IMR-90 (cell line): ENCODE measurements around the gene VSTM2A. TPM values are rescaled to one million over a fixed set of nuclear protein-coding genes. Genes with fewer than 3 reads are reported as not detected.

Experiments
- ATAC-seq: fragments of 200-7000 bp; cut with Tn5 transposase; 2 replicates; pipeline ENCODE4 v1.9.1; 2020; ENCODE audit warnings: low read depth, mild to moderate bottlenecking, moderate library complexity
- BruUV-seq: library from RNA; stranded (reverse); fragments of 400-500 nt; replicated peaks from 2 replicates; lab custom pipeline; 2021; lab: Mats Ljungman, UMichigan
- CTCF ChIA-PET: fragments of 300-600 bp; formaldehyde crosslinking; extraction: SDS; loops from one replicate; lab custom pipeline; 2021; ENCODE audit warnings: antibody characterized with exemption; lab: Yijun Ruan, JAX
- POLR2A ChIA-PET: fragments of 300-600 bp; sonication (Branson Sonifier 250); formaldehyde crosslinking; loops from one replicate; lab custom pipeline; 2022; ENCODE audit warnings: antibody characterized with exemption; ENCODE audit not compliant: unreplicated experiment; lab: Charles Lee
- DNase-seq: peaks from one replicate; pipeline ENCODE4 v3.0.0; 2013
- H2AFZ ChIP-seq: replicated peaks from 2 replicates; pipeline ENCODE3; 2013; ENCODE audit warnings: low read length, mild to moderate bottlenecking; ENCODE audit not compliant: poor library complexity
- H2AK5ac ChIP-seq: 2 replicates; pipeline ENCODE4 v1.6.1; 2013; ENCODE audit warnings: low read depth, low read length, inconsistent platforms
- H2AK9ac ChIP-seq: replicated peaks from 2 replicates; pipeline ENCODE3; 2013; ENCODE audit warnings: mild to moderate bottlenecking, low read depth, low read length, moderate library complexity; ENCODE audit not compliant: poor library complexity
- H2BK120ac ChIP-seq: 2 replicates; pipeline ENCODE4 v1.6.1; 2013; ENCODE audit warnings: low read depth, low read length, inconsistent platforms
- H2BK15ac ChIP-seq: 3 replicates; pipeline ENCODE4 v1.6.1; 2013; ENCODE audit warnings: low read depth, low read length, inconsistent platforms
- H2BK20ac ChIP-seq: 2 replicates; pipeline ENCODE4 v1.6.1; 2013; ENCODE audit warnings: low read depth, mild to moderate bottlenecking, inconsistent platforms, low read length, moderate library complexity
- H2BK5ac ChIP-seq: 2 replicates; pipeline ENCODE4 v1.6.1; 2013; ENCODE audit warnings: mild to moderate bottlenecking, low read depth, low read length, inconsistent platforms; ENCODE audit not compliant: poor library complexity, severe bottlenecking
- H3K14ac ChIP-seq: replicated peaks from 2 replicates; pipeline ENCODE4 v1.6.1; 2013; ENCODE audit warnings: low read depth, low read length, inconsistent platforms
- H3K18ac ChIP-seq: 2 replicates; pipeline ENCODE4 v1.6.1; 2013; ENCODE audit warnings: low read depth, low read length, control low read depth
- H3K23ac ChIP-seq: 2 replicates; pipeline ENCODE4 v1.6.1; 2013; ENCODE audit warnings: low read depth, low read length, inconsistent platforms
- H3K27ac ChIP-seq: 2 replicates; pipeline ENCODE4 v1.5.1; 2013; ENCODE audit warnings: mild to moderate bottlenecking, control low read depth, low read length; ENCODE audit not compliant: insufficient read depth
- H3K27me3 ChIP-seq: 2 replicates; pipeline ENCODE4 v1.6.1; 2013; ENCODE audit warnings: low read length; ENCODE audit not compliant: control insufficient read depth, insufficient read depth
- H3K36me3 ChIP-seq: 2 replicates; pipeline ENCODE4 v1.6.1; 2013; ENCODE audit warnings: low read length, mixed read lengths; ENCODE audit not compliant: control insufficient read depth, insufficient read depth
- H3K4ac ChIP-seq: 2 replicates; pipeline ENCODE4 v1.6.1; 2013; ENCODE audit warnings: low read depth, low read length, inconsistent platforms
- H3K4me1 ChIP-seq: 2 replicates; pipeline ENCODE4 v1.6.1; 2013; ENCODE audit warnings: low read length, mixed read lengths; ENCODE audit not compliant: control insufficient read depth, insufficient read depth
- H3K4me2 ChIP-seq: 2 replicates; pipeline ENCODE4 v1.6.1; 2013; ENCODE audit warnings: low read depth, mild to moderate bottlenecking, control low read depth, low read length, moderate library complexity
- H3K4me3 ChIP-seq: 2 replicates; pipeline ENCODE4 v1.5.1; 2013; ENCODE audit warnings: low read depth, mild to moderate bottlenecking, control low read depth, low read length, moderate library complexity; ENCODE audit not compliant: insufficient read depth
- H3K56ac ChIP-seq: 2 replicates; pipeline ENCODE4 v1.6.1; 2013; ENCODE audit warnings: low read length, inconsistent platforms; ENCODE audit not compliant: insufficient read depth; ENCODE audit errors: extremely low read depth
- H3K79me1 ChIP-seq, 2 experiments: 2 replicates each; pipeline ENCODE4 v1.6.1; 2013; ENCODE audit warnings: low read length in 2 of 2, inconsistent platforms in 1 of 2, low read depth in 1 of 2
- H3K9ac ChIP-seq: 2 replicates; pipeline ENCODE4 v1.6.1; 2013; ENCODE audit warnings: low read depth, low read length, control low read depth
- H3K9me1 ChIP-seq: 2 replicates; pipeline ENCODE4 v1.6.1; 2013; ENCODE audit warnings: low read length, inconsistent platforms; ENCODE audit not compliant: insufficient read depth
- H3K9me3 ChIP-seq: 2 replicates; pipeline ENCODE4 v1.6.1; 2013; ENCODE audit warnings: low read length; ENCODE audit not compliant: control insufficient read depth, insufficient read depth
- H4K20me1 ChIP-seq: 2 replicates; pipeline ENCODE4 v1.6.1; 2013; ENCODE audit warnings: low read length, inconsistent platforms; ENCODE audit not compliant: insufficient read depth
- H4K5ac ChIP-seq: 2 replicates; pipeline ENCODE4 v1.6.1; 2013; ENCODE audit warnings: mild to moderate bottlenecking, low read depth, low read length, control low read depth
- H4K8ac ChIP-seq, 2 experiments: 2 replicates each; pipeline ENCODE4 v1.6.1; 2013; ENCODE audit warnings: low read depth in 2 of 2, low read length in 2 of 2, control low read depth in 1 of 2, inconsistent platforms in 1 of 2
- H4K91ac ChIP-seq: 2 replicates; pipeline ENCODE4 v1.6.1; 2013; ENCODE audit warnings: low read depth, low read length, inconsistent platforms; ENCODE audit not compliant: insufficient read depth
- BHLHE40 ChIP-seq: fragments of 150-350 bp; IDR thresholded peaks from 2 replicates; pipeline ENCODE4 v1.6.1; 2016; ENCODE audit warnings: mild to moderate bottlenecking, low read depth, low read length
- CEBPB ChIP-seq: IDR thresholded peaks from 2 replicates; pipeline ENCODE4 v1.6.1; 2012; ENCODE audit warnings: low read depth, low read length, improper control_type of control experiment
- CHD1 ChIP-seq: IDR thresholded peaks from 2 replicates; pipeline ENCODE4 v1.6.1; 2012; ENCODE audit warnings: low read depth, low read length, improper control_type of control experiment
- CTCF ChIP-seq: conservative IDR thresholded peaks from 2 replicates; pipeline ENCODE4 v1.5.1; 2012; ENCODE audit warnings: mild to moderate bottlenecking, low read depth, low read length, improper control_type of control experiment
- FOS ChIP-seq: fragments of 150-350 bp; IDR thresholded peaks from 2 replicates; pipeline ENCODE4 v1.6.1; 2016; ENCODE audit warnings: low read depth, low read length
- MAFK ChIP-seq: IDR thresholded peaks from 2 replicates; pipeline ENCODE4 v1.6.1; 2012; ENCODE audit warnings: low read depth, low read length, improper control_type of control experiment
- MAZ ChIP-seq: IDR thresholded peaks from 2 replicates; pipeline ENCODE4 v1.6.1; 2012; ENCODE audit warnings: low read depth, mild to moderate bottlenecking, low read length, improper control_type of control experiment, moderate library complexity, borderline replicate concordance
- MXI1 ChIP-seq: IDR thresholded peaks from 2 replicates; pipeline ENCODE4 v1.6.1; 2012; ENCODE audit warnings: low read depth, mild to moderate bottlenecking, low read length, moderate library complexity, borderline replicate concordance
- NFE2L2 ChIP-seq: fragments of 150-350 bp; IDR thresholded peaks from 2 replicates; pipeline ENCODE4 v1.6.1; 2016; ENCODE audit warnings: low read depth, mild to moderate bottlenecking, low read length
- POLR2A ChIP-seq: IDR thresholded peaks from 2 replicates; pipeline ENCODE4 v1.6.1; 2012; ENCODE audit warnings: mild to moderate bottlenecking, low read depth, low read length
- RAD21 ChIP-seq: IDR thresholded peaks from 2 replicates; pipeline ENCODE4 v1.6.1; 2012; ENCODE audit warnings: low read length, improper control_type of control experiment
- RCOR1 ChIP-seq: IDR thresholded peaks from 2 replicates; pipeline ENCODE4 v1.6.1; 2012; ENCODE audit warnings: mild to moderate bottlenecking, low read length, improper control_type of control experiment; ENCODE audit not compliant: insufficient replicate concordance
- RFX5 ChIP-seq: IDR thresholded peaks from 2 replicates; pipeline ENCODE4 v1.8.0; 2012; ENCODE audit warnings: low read depth, mild to moderate bottlenecking, low read length, moderate library complexity
- SMC3 ChIP-seq: fragments of 150-350 bp; IDR thresholded peaks from 2 replicates; pipeline ENCODE4 v1.6.1; 2016; ENCODE audit warnings: low read depth, mild to moderate bottlenecking, antibody characterized with exemption, low read length, moderate library complexity
- USF2 ChIP-seq: fragments of 150-350 bp; IDR thresholded peaks from 2 replicates; pipeline ENCODE4 v1.6.1; 2017; ENCODE audit warnings: mild to moderate bottlenecking, antibody characterized with exemption, low read length, low read depth
- WGBS, 2 experiments: methylation state at CpG; one replicate each; pipeline versions ENCODE4 v1.1.5 to v1.1.7; 2013; ENCODE audit warnings: missing lambda C conversion rate in 2 of 2; ENCODE audit not compliant: insufficient read length in 1 of 2; ENCODE audit errors: extremely low coverage in 2 of 2; 5-methylcytosine and 5-hydroxymethylcytosine counted together
- dilution Hi-C: fragments of 300-500 bp; cut with HindIII; formaldehyde crosslinking; loops from one replicate; pipeline ENCODE4 v1.14.3; 2018; ENCODE audit warnings: low sequenced_read_pairs; ENCODE audit not compliant: unreplicated experiment
- in situ Hi-C: fragments of 300-500 bp; cut with MboI; formaldehyde crosslinking; loops from 3 replicates; pipeline ENCODE4 v1.14.3; 2019; ENCODE audit warnings: low sequenced_read_pairs, inconsistent platforms, mixed read lengths
- intact Hi-C: fragments of 100-400 bp; cut with micrococcal nuclease; formaldehyde crosslinking; loops from 2 replicates; pipeline ENCODE4 v1.10.0; 2022
- polyA plus RNA-seq, 3 experiments: library from polyadenylated mRNA; depleted of rRNA; stranded (reverse); fragments of >200 nt; gene quantifications; 2 replicates each; pipeline ENCODE4 v1.2.3, GENCODE V29; 2012; ENCODE audit warnings: low replicate concordance in 1 of 3
- total RNA-seq: library from RNA; depleted of rRNA; stranded (reverse); fragments of >200 nt; gene quantifications from 2 replicates; pipeline ENCODE4 v1.2.3, GENCODE V29; 2012
- TF ChIP-seq, protein P1 (sequence below): fragments of 150-350 bp; IDR thresholded peaks from 2 replicates; pipeline ENCODE4 v1.6.1; 2016; ENCODE audit warnings: low read depth, mild to moderate bottlenecking, low read length, moderate library complexity, borderline replicate concordance

VSTM2A gene
- total and polyA plus RNA-seq, 2 of the 4 experiments (the other 2 are of a cell fraction), result not detected

DNA sequence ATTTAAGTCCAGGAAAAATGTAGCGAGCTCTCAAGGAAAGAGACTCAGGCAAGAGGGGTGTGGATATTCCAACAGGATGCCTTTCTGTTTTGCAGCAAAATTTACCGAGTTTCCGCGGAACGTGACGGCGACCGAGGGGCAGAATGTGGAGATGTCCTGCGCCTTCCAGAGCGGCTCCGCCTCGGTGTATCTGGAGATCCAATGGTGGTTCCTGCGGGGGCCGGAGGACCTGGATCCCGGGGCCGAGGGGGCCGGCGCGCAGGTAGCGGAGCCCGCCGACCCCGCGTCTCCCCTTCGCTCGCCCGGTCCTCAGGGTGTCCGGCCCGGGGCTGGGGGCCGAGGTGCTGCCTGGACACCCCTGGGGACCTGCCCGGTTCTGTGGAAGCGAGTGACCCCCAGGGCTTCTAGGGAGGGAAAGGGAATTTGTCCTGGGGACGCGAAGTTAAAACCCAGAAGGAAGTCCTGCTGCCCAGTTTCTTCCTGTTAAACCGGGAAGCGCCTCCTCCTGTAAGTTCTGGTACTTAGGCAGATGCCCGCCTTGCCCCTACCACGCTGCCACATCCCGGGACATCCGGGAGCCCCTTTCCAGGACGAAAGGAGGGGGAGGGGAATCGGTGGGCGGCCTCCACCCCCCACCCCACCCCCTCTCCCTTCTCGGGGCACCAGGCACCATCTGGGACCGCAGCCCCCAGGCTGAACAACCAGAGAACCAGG is 2.5 kb downstream of the VSTM2A start:
- no peak overlapping the region for H3K4me2 ChIP-seq
- POLR2A ChIA-PET, result no interaction called here
- in situ Hi-C loops, result no loop called here
- no peak overlapping the region for H2BK15ac ChIP-seq
- no peak overlapping the region for H3K56ac ChIP-seq
- no TSS peak for BruUV-seq
- ATAC-seq (no peak), DNase-seq (no peak)
- H3K4ac ChIP-seq, result no peak overlapping the region
- TF ChIP-seq NFE2L2 (no peak), RFX5 (no peak), SMC3 (no peak), POLR2A (no peak), FOS (no peak), CHD1 (no peak), MAFK (no peak), BHLHE40 (no peak), CTCF (no peak), RAD21 (no peak), USF2 (no peak), CEBPB (no peak), RCOR1 (no peak), MAZ (no peak), MXI1 (no peak)
- TF ChIP-seq, protein P1, sequence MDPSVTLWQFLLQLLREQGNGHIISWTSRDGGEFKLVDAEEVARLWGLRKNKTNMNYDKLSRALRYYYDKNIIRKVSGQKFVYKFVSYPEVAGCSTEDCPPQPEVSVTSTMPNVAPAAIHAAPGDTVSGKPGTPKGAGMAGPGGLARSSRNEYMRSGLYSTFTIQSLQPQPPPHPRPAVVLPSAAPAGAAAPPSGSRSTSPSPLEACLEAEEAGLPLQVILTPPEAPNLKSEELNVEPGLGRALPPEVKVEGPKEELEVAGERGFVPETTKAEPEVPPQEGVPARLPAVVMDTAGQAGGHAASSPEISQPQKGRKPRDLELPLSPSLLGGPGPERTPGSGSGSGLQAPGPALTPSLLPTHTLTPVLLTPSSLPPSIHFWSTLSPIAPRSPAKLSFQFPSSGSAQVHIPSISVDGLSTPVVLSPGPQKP, result no peak
- H3K27me3 ChIP-seq, result peaks cover 24% of the 10 kb centered on the region
- no peaks in the 10 kb centered on the region for H3K4me1 ChIP-seq
- no peak overlapping the region for H2AK5ac ChIP-seq
- no peak overlapping the region for H3K14ac ChIP-seq
- no peak overlapping the region for H3K18ac ChIP-seq
- intact Hi-C loops, result no loop called here
- H3K4me3 ChIP-seq, result no peak overlapping the region
- H4K20me1 ChIP-seq, result no peaks in the 10 kb centered on the region
- no peak overlapping the region for H3K23ac ChIP-seq
- no peak overlapping the region for H4K8ac ChIP-seq
- H4K5ac ChIP-seq, result no peak overlapping the region
- CTCF ChIA-PET, result no interaction called here
- 0% methylated on average over 13 of the region's 45 CpGs; no CpG with 5 or more reads in 1 of the 2 experiments for WGBS, 2 experiments
- no peak overlapping the region for H2BK20ac ChIP-seq
- dilution Hi-C loops, result no loop called here
- H2AK9ac ChIP-seq, result no peak overlapping the region
- H2BK5ac ChIP-seq, result no peak overlapping the region
- no peak overlapping the region for H3K27ac ChIP-seq
- H2AFZ ChIP-seq, result no peak overlapping the region
- no peak overlapping the region for H3K9ac ChIP-seq
- no peaks in the 10 kb centered on the region for H3K36me3 ChIP-seq
- no peaks in the 10 kb centered on the region for H3K79me1 ChIP-seq
- no peaks in the 10 kb centered on the region for H3K9me3 ChIP-seq
- H4K91ac ChIP-seq, result no peak overlapping the region
- H2BK120ac ChIP-seq, result no peak overlapping the region
- H3K9me1 ChIP-seq, result no peaks in the 10 kb centered on the region
